ENCODE results near the gene PLA2G6. TPM values are rescaled to one million over a fixed set of nuclear protein-coding genes. Genes with fewer than 3 reads are reported as not detected.

Gene PLA2G6
- total RNA-seq, 6 donors from 2014 or later: 21.1 to 295 (median 47.5) TPM

GRCh38 chr22:38070250-38070921 is 111.2 kb downstream of the PLA2G6 start:
- WGBS, 2 donors: 96 to 97% methylated on average over 10 to 11 of the region's 11 CpGs
- no peaks in the 10 kb centered on the region for H3K27me3 ChIP-seq
- peaks cover 17 to 95% (median 85%) of the 10 kb centered on the region in 4 donors for H3K36me3 ChIP-seq
- no peaks in the 10 kb centered on the region for H3K4me1 ChIP-seq
- no peaks in the 10 kb centered on the region for H3K9me3 ChIP-seq
- no peak overlapping the region for H3K4me3 ChIP-seq
- no peak for ATAC-seq (ENCODE audit: low FRiP score in 2 of 2)
- no peak for DNase-seq
- TF ChIP-seq EP300 (IDR thresholded peaks at IDR 0.05) (no peak), POLR2AphosphoS5 (IDR thresholded peaks at IDR 0.05) (no peak), POLR2A (IDR thresholded peaks at IDR 0.05) (no peak), CTCF (IDR thresholded peaks at IDR 0.05) (no peak)
- peak overlapping the region in 2 of 4 donors; percentile 59 to 61 for H3K27ac ChIP-seq

GRCh38 chr22:38069372-38070249 is 112.0 kb downstream of the PLA2G6 start:
- Histone ChIP-seq H3K9me3 (no peaks in the 10 kb centered on the region), H3K4me1 (no peaks in the 10 kb centered on the region), H3K27me3 (no peaks in the 10 kb centered on the region), H3K36me3 (peaks cover 23 to 95% (median 85%) of the 10 kb centered on the region in 4 donors), H3K4me3 (no peak overlapping the region), H3K27ac (peak overlapping the region; percentile 26 to 77 (median 49))
- TF ChIP-seq EP300 (IDR thresholded peaks at IDR 0.05) (no peak), CTCF (IDR thresholded peaks at IDR 0.05) (peak in 4 of 6 experiments; percentile 17 to 32 (median 22)), POLR2AphosphoS5 (IDR thresholded peaks at IDR 0.05) (peak in 1 of 2 donors; percentile 37)
- DNase-seq (no peak), ATAC-seq (ENCODE audit: low FRiP score in 2 of 2) (no peak)
- 79 to 84% methylated on average over 10 to 21 of the region's 21 CpGs for WGBS, 2 donors

DNA sequence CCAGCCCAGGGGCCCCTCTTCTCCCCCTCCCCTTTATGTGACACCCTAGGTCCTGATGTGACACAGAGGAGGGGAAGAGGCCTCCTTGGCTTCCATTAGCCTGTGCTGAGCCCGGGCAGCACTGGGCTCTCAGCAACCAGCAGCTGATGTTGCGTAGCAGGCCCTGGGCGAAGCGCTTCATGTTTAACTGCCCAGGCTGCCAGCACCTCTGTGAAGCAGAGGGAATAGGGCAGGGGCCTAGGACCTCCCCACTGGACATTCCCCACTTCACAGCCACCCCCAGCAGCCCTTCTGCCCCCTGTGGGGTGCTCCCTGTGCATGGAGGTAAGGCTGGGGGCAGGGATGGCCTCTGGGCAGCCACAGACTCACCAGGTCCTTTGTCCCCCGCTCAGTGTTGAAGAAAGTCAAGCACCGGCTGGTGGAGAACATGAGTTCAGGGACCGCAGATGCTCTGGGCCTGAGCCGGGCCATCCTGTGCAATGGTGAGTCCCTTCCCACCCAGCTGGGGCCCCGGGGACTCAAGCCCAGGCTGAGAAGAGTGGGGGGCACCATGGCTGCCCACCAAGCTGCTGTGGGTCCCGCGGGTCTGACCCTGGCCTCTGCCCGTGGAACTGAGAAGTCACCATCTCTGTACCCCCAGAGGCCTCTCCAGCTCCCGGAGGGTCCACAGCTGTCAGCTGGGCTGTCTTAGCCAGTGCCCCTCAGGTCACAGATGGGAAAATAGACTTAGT is 112.8 kb downstream of the PLA2G6 start:
- no peak for TF ChIP-seq POLR2AphosphoS5 (IDR thresholded peaks at IDR 0.05)
- no peak for TF ChIP-seq POLR2A (IDR thresholded peaks at IDR 0.05)
- TF ChIP-seq CTCF (IDR thresholded peaks at IDR 0.05): no peak
- no peak for TF ChIP-seq EP300 (IDR thresholded peaks at IDR 0.05)
- ATAC-seq (ENCODE audit: low FRiP score in 2 of 2) (peak in 1 of 2 donors; percentile 1), DNase-seq (no peak)
- Histone ChIP-seq H3K27me3 (no peaks in the 10 kb centered on the region), H3K27ac (peak overlapping the region; percentile 26 to 77 (median 49)), H3K9me3 (no peaks in the 10 kb centered on the region), H3K36me3 (peaks cover 19 to 93% (median 82%) of the 10 kb centered on the region in 4 donors), H3K4me3 (no peak overlapping the region), H3K4me1 (peaks cover 0 to under 1% (median 0%) of the 10 kb centered on the region in 4 donors)
- 81 to 96% methylated on average over 5 to 9 of the region's 13 CpGs for WGBS, 2 donors

DNA sequence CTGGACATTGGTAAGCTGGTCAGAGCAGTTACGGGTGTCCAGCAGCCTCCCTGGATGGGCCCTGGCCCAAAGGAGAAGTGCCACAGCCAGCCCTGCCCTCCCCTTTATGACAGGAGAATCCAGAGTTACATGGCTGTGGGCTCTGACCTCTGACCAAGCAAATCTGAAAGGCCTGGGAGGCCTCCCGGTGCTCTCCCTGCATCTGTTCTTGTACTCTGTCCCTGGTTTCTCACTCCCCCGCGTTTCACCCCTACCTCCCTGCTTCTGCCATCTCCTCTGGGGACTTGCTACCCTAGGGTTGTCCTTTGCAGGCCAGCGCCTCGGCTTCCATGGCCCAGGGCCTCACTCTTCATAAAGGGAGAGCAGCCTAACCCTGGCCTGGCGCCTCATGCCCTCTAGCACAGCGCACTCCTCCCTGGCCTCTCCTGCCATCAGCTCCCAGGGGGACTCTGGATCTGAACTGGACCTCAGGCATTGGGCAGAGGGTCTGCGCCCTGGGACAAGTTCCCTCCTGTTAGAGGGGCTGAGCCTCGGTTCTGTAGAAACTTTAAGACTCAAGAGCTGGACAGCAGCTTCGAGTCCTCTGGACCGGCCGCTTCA is 113.8 kb downstream of the PLA2G6 start:
- Histone ChIP-seq H3K27ac (peak overlapping the region in 1 of 4 donors; percentile 15), H3K4me3 (no peak overlapping the region), H3K27me3 (no peaks in the 10 kb centered on the region), H3K9me3 (no peaks in the 10 kb centered on the region), H3K4me1 (peaks cover 3 to 9% (median 7%) of the 10 kb centered on the region in 4 donors), H3K36me3 (peaks cover 15 to 83% (median 73%) of the 10 kb centered on the region in 4 donors)
- TF ChIP-seq CTCF (IDR thresholded peaks at IDR 0.05): no peak
- no peak for TF ChIP-seq POLR2AphosphoS5 (IDR thresholded peaks at IDR 0.05)
- no peak for TF ChIP-seq POLR2A (IDR thresholded peaks at IDR 0.05)
- no peak for TF ChIP-seq EP300 (IDR thresholded peaks at IDR 0.05)
- no peak for DNase-seq
- ATAC-seq (ENCODE audit: low FRiP score in 2 of 2): no peak
- WGBS, 2 donors: 97% methylated on average over 12 of the region's 13 CpGs

All from upper lobe of left lung (tissue), 6 donors.